Measurements from ENCODE around the gene NR2F1. TPM values are rescaled to one million over a fixed set of nuclear protein-coding genes. Genes with fewer than 3 reads are reported as not detected.

The NR2F1 gene
- total RNA-seq: 23.2 and 25.5 TPM in 2 replicates

DNA sequence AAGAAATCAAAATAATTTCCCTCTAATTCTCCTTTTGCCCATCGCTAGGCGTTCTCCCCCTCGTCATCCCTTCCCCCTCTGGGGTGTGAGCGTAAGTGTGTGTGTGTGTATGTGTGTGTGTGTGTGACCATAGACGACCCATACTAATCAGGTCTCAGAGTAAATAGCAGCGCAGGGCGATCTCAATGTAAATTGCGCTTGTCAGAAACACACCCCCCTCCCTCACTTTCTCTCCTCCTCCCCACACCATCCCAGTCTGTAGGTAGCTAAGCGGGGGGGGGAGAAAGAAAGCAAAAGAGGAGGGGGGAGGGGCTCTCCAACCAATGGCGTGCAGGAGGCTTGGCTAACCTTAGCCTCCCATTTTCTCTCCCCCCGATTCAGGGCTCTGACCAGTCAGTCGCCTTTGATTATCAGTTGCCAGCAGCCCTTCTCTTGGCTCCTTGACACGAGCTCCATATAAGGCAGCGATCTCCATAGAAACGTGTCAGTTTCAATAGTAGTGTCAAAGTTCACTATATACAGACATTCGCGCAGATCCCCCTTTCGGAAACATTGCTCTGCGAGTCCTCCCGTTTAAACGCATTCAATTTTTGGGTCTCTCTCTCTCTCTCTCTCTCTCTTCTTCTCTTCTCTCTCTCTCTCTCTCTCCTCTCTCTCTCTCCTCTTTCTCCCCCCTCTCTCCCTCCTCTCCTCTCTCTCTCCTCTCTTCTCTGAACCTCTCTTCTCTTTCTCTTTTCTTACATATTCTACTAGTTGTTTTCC, at the start of gene NR2F1:
Gene NR2F1, plus strand, starts transcription at position 546 of the 762 bp plus-strand sequence. CDS start 1,802 bp downstream, outside the sequence.

DNA sequence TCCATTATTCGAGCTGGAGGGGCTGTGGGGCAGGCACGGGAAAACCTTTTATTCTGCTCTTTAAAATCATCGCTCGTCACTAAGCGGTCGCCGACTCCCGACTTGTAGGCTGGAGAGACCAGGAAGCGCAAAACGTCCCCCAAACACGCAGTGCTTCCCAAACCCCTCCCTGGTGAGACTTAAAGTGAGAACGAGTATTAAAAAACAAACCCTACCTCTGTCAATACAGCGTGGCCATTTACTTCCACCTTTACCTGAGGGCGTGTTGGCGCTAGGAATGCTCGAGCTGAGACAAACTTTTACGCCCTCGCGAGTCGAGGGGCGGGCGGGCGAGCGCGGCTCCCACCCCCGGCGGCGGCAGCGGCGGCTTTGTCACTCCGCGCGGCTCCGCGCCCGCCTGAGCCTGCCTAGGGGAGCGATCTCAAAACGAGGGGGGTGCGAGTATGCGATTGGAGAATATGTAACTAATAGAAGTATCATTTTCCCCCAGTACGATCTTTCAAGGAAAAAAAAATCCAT, 2.0 kb upstream of the NR2F1 start, which contains the start of gene NR2F1-AS1:
Gene NR2F1-AS1, minus strand, starts transcription at position 293 of the 519 bp plus-strand sequence.

Other genes starting within 250 kb of the NR2F1 start
- 26.2 and 28.6 TPM in 2 replicates for gene NR2F1-AS1, start 2.0 kb upstream of the NR2F1 start, total RNA-seq
- gene POU5F2, start 158.4 kb downstream of the NR2F1 start, total RNA-seq: 1.7 and 2.6 TPM in 2 replicates

All from hair follicle dermal papilla cell (primary cell).